Neural cell (in vitro differentiated cells): Measurements from ENCODE around the gene LRP5. TPM values are rescaled to one million over a fixed set of nuclear protein-coding genes. Genes with fewer than 3 reads are reported as not detected.

ENCODE experiments used
- H2AFZ ChIP-seq: fragments of 200-600, 300-800 bp; sonication (generic), shearing (Covaris generic); 2 replicates; pipeline ENCODE4 v1.6.0; 2014; ENCODE audit warnings: low read depth, mild to moderate bottlenecking, antibody characterized with exemption, low read length, moderate library complexity
- H3F3A ChIP-seq: fragments of 200-600 bp; shearing (Covaris generic); 2 replicates; pipeline ENCODE4 v1.6.1; 2016; ENCODE audit warnings: mild to moderate bottlenecking, moderate library complexity, mixed read lengths, antibody characterized with exemption, low read length; ENCODE audit not compliant: insufficient read depth, poor library complexity, severe bottlenecking
- H3K27ac ChIP-seq: fragments of 200-600, 300-800 bp; sonication (generic), shearing (Covaris generic); 2 replicates; pipeline ENCODE4 v1.5.1; 2014; ENCODE audit warnings: mild to moderate bottlenecking, low read length, moderate library complexity
- H3K27me3 ChIP-seq: fragments of 300-800, 200-600 bp; sonication (generic), shearing (Covaris generic); 2 replicates; pipeline ENCODE4 v1.6.0; 2014; ENCODE audit warnings: mild to moderate bottlenecking, low read depth, low read length, moderate library complexity; ENCODE audit not compliant: insufficient read depth
- H3K36me3 ChIP-seq: fragments of 300-800, 200-600 bp; sonication (generic), shearing (Covaris generic); 2 replicates; pipeline ENCODE4 v1.5.1; 2014; ENCODE audit warnings: mild to moderate bottlenecking, antibody characterized with exemption, low read length, moderate library complexity; ENCODE audit not compliant: insufficient read depth
- H3K4me2 ChIP-seq: fragments of 300-800, 200-600 bp; sonication (generic), shearing (Covaris generic); 2 replicates; pipeline ENCODE4 v1.6.0; 2014; ENCODE audit warnings: mild to moderate bottlenecking, low read length
- H3K4me3 ChIP-seq: fragments of 300-800, 200-600 bp; sonication (generic), shearing (Covaris generic); 2 replicates; pipeline ENCODE4 v1.5.1; 2014; ENCODE audit warnings: mild to moderate bottlenecking, low read length, moderate library complexity
- H3K79me2 ChIP-seq: fragments of 200-600 bp; shearing (Covaris generic); replicated peaks from 2 replicates; pipeline ENCODE4 v1.6.0; 2014; ENCODE audit warnings: mild to moderate bottlenecking, low read length, moderate library complexity; ENCODE audit not compliant: insufficient read depth
- H3K9ac ChIP-seq: fragments of 300-800, 200-600 bp; sonication (generic), shearing (Covaris generic); 2 replicates; pipeline ENCODE4 v1.6.1; 2016; ENCODE audit warnings: mild to moderate bottlenecking, low read length, mixed read lengths
- H3K9me2 ChIP-seq: fragments of 200-600 bp; shearing (Covaris generic); 2 replicates; pipeline ENCODE4 v1.6.1; 2016; ENCODE audit warnings: mild to moderate bottlenecking, low read length, mixed read lengths; ENCODE audit not compliant: insufficient read depth
- H3K9me3 ChIP-seq: fragments of 200-600, 300-800 bp; sonication (generic), shearing (Covaris generic); 2 replicates; pipeline ENCODE4 v1.6.1; 2016; ENCODE audit warnings: mild to moderate bottlenecking, mixed run types, low read length, moderate library complexity, mixed read lengths
- H4K20me1 ChIP-seq: fragments of 200-600 bp; shearing (Covaris generic); 2 replicates; pipeline ENCODE4 v1.6.1; 2016; ENCODE audit warnings: mild to moderate bottlenecking, mixed run types; ENCODE audit not compliant: insufficient read depth
- CTCF ChIP-seq: fragments of 450-650 bp; IDR thresholded peaks from 2 replicates; pipeline ENCODE4 v1.5.1; 2014; ENCODE audit warnings: antibody characterized with exemption, mild to moderate bottlenecking, moderate library complexity; ENCODE audit not compliant: poor library complexity, severe bottlenecking
- EZH2 ChIP-seq: fragments of 200-600, 300-800 bp; shearing (Covaris generic), sonication (generic); IDR thresholded peaks from 2 replicates; pipeline ENCODE4 v1.6.1; 2014; ENCODE audit warnings: antibody characterized with exemption, low read length, borderline replicate concordance, mild to moderate bottlenecking; ENCODE audit not compliant: insufficient read depth, poor library complexity, severe bottlenecking
- MXI1 ChIP-seq: fragments of 450-650 bp; conservative IDR thresholded peaks from 2 replicates; pipeline ENCODE4 v1.6.1; 2014; ENCODE audit warnings: antibody characterized with exemption, mild to moderate bottlenecking; ENCODE audit not compliant: poor library complexity, severe bottlenecking
- POLR2AphosphoS5 ChIP-seq: IDR thresholded peaks from 2 replicates; pipeline ENCODE4 v1.6.1; 2012
- RAD21 ChIP-seq: fragments of 450-650 bp; conservative IDR thresholded peaks from 2 replicates; pipeline ENCODE4 v1.6.1; 2014; ENCODE audit warnings: antibody characterized with exemption, mild to moderate bottlenecking, moderate library complexity
- SMC3 ChIP-seq: fragments of 450-650 bp; conservative IDR thresholded peaks from 2 replicates; pipeline ENCODE4 v1.6.1; 2014; ENCODE audit warnings: antibody characterized with exemption, mild to moderate bottlenecking, moderate library complexity; ENCODE audit not compliant: poor library complexity
- TAF1 ChIP-seq: IDR thresholded peaks from 2 replicates; pipeline ENCODE4 v1.6.1; 2012; ENCODE audit warnings: low read depth
- polyA plus RNA-seq: library from polyadenylated mRNA; depleted of rRNA; stranded (reverse); fragments of >200 nt; gene quantifications from 2 replicates; pipeline ENCODE4 v1.2.3, GENCODE V29; 2014
- TF ChIP-seq, protein P1 (sequence below): IDR thresholded peaks from 2 replicates; pipeline ENCODE4 v1.6.1; 2012; ENCODE audit warnings: borderline replicate concordance

The LRP5 gene
- polyA plus RNA-seq, 1 donor from 2014 or later, result 3.0 TPM

DNA sequence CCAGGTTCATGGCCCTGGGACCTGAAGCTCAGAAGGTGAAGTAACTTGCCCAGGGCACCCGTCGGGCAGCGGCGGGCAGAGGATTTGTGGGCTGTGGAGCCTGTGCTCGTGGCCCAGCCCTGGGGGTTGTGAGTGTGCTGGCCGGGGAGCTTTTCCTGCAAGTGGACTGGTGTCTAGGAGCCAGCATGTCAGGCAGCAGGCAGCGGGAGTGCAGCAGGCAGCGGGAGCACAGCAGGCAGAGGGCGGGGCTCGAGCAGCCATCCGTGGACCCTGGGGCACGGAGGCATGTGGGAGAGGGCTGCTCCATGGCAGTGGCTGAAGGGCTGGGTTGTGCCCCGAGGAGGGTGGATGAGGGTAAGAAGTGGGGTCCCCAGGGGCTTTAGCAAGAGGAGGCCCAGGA lies 75.4 kb downstream of the LRP5 start:
- Histone ChIP-seq H3K9me2 (no peaks in the 10 kb centered on the region), H2AFZ (no peak overlapping the region), H3K27ac (no peak overlapping the region), H3K79me2 (no peaks in the 10 kb centered on the region), H3K36me3 (no peaks in the 10 kb centered on the region), H3K4me2 (no peak overlapping the region), H3K4me3 (no peak overlapping the region), H3K9ac (no peak overlapping the region), H3F3A (no peaks in the 10 kb centered on the region), H3K27me3 (no peaks in the 10 kb centered on the region), H3K9me3 (no peaks in the 10 kb centered on the region), H4K20me1 (no peaks in the 10 kb centered on the region)
- TF ChIP-seq MXI1 (no peak), SMC3 (no peak), EZH2 (no peak), TAF1 (no peak), RAD21 (no peak), POLR2AphosphoS5 (no peak), CTCF (no peak)
- TF ChIP-seq, protein P1, sequence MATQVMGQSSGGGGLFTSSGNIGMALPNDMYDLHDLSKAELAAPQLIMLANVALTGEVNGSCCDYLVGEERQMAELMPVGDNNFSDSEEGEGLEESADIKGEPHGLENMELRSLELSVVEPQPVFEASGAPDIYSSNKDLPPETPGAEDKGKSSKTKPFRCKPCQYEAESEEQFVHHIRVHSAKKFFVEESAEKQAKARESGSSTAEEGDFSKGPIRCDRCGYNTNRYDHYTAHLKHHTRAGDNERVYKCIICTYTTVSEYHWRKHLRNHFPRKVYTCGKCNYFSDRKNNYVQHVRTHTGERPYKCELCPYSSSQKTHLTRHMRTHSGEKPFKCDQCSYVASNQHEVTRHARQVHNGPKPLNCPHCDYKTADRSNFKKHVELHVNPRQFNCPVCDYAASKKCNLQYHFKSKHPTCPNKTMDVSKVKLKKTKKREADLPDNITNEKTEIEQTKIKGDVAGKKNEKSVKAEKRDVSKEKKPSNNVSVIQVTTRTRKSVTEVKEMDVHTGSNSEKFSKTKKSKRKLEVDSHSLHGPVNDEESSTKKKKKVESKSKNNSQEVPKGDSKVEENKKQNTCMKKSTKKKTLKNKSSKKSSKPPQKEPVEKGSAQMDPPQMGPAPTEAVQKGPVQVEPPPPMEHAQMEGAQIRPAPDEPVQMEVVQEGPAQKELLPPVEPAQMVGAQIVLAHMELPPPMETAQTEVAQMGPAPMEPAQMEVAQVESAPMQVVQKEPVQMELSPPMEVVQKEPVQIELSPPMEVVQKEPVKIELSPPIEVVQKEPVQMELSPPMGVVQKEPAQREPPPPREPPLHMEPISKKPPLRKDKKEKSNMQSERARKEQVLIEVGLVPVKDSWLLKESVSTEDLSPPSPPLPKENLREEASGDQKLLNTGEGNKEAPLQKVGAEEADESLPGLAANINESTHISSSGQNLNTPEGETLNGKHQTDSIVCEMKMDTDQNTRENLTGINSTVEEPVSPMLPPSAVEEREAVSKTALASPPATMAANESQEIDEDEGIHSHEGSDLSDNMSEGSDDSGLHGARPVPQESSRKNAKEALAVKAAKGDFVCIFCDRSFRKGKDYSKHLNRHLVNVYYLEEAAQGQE, result no peak

- Histone ChIP-seq H3F3A (no peaks in the 10 kb centered on the region), H3K9ac (no peak overlapping the region), H3K27me3 (no peaks in the 10 kb centered on the region), H3K4me3 (no peak overlapping the region), H4K20me1 (no peaks in the 10 kb centered on the region), H3K36me3 (no peaks in the 10 kb centered on the region), H3K4me2 (no peak overlapping the region), H3K27ac (no peak overlapping the region), H3K9me3 (no peaks in the 10 kb centered on the region), H3K79me2 (no peaks in the 10 kb centered on the region), H2AFZ (no peak overlapping the region), H3K9me2 (no peaks in the 10 kb centered on the region)
- TF ChIP-seq MXI1 (no peak), CTCF (no peak), RAD21 (no peak), TAF1 (no peak)
Observed at GRCh38 chr11:68388595-68389198, 76.3 kb downstream of the LRP5 start.
